Stimulated activated CD8-positive, alpha-beta memory T cell treated with anti-CD3 and anti-CD28 coated beads, Interleukin-4, amount 100 ng/mL, for 4 hours (primary cell): ENCODE data around the gene CUX1.
"Not testable (repeated sequence)": the region's sequence is repeated elsewhere in the genome, so short reads cannot be mapped to it uniquely, and the experiment has no call there.

Experiments
- DNase-seq, 2 donors: peaks; one replicate each; pipeline ENCODE4 v3.0.0-alpha.2; 2020; ENCODE audit warnings: low read depth in 2 of 2, low spot score in 1 of 2

CUX1 gene

DNA sequence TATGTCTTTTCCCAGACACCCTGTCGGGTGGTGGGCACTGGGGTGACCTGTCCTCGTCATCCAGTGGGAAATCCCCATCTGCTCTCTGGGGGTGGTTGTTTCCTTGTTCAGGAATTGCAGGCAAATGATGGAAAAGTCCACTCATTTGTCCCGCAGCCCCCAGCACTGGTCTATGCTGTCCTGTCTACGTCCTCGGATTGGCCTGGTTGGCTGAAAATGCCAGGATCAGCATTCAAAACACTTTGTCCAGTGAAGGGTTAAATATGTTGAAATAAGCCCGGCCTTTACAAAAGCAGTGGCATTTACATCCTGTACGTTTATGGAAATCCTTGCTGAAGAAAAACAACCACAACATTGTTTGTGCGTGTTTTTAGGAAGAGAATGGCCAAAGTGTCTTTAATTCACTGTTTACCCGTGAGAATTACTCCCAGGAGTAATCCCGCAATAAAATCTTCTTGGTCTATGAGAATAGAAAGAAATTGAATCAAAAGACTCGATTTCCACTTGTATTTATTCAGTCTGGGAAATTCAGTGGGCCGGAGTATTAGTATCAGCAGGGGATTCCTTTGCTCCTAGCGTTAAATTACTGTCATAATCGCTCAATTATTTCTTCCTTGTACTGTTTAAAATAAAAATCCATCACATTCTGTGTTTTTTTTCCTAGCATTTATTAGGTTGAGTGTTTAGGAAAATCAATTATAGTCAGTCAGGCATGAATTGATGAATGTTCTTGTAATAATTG is 352.4 kb downstream of the CUX1 start:
- no peak for DNase-seq

DNA sequence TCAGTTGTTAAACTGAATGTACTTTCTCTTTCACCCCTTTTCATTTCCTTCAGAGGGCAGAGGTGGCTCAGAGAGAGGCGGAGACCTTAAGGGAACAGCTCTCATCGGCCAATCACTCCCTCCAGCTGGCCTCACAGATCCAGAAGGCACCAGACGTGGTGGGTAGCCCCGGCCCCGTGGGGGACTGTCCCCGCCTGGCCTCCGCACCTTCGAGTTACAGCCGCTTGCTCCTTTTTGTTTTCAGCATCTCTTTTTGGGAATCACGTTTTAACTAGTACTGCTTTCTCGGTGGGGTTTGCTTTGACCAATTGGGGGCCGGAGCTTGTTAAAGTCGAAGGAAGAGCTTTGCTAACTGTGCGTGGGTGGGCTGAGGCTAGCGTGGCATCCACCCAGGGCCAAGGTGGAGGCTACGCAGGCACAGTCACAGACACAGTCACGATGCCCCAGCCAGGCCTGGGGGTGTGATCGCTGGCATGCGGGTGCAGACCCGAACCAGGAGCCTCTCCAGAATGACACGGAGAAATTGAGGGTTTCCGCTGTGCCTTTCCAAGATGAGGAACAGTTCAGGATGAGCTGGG is 353.1 kb downstream of the CUX1 start:
- no peak for DNase-seq

DNA sequence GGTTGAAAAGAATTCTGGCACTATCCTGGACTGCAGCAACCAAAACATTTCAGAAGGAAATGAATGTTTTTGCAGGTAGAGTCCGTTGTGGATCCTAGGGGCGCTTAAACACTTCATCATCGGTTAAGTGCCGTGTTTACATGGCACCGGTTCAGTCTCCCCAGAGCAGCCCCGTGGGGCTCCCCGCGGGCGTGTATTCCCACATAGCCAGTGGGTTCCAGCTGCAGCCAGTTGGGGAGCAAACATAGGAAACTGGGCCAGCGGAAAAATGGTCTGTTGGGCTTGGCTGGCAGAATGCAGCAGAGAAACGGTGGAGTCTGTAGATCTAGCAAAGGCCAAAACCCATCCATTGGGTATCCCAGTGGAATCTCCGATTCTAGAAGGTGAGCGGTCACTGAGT is 356.2 kb downstream of the CUX1 start:
- DNase-seq: no peak

DNA sequence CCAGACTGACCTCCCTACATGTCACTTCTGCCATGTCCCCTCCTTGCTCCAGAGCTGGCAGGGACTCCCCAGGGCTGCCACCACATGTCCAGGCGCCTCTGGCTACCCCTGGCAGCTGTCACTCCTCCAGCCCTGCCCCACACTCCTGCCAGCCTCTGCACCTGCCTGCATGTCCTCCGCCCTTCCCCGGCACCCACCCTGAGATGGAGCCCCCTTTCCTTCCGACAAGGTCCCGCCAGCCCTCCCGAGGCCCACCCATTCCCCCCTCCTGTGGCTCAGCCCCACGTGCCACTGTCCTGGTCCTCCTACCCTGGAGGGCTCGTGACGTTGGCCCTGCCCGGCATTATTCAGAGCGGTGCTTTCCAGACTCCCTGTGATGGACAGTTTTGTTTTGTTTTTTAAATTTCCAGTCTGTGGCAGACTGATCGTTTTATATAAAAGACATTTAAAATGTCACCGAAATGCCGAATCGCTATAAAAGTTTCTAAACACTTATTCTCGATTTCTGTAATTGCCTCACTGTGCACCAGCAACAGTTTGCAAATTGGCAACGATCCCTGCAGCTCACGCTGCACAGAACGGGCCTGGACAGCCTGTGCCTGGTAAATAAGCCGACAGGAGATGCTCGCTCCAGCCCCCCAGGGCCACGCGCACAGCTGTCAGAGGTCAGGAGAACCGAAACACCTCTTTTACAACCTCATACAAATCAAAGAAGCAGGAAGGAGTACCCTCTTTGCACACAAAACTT is 358.2 kb downstream of the CUX1 start:
- no peak for DNase-seq

DNA sequence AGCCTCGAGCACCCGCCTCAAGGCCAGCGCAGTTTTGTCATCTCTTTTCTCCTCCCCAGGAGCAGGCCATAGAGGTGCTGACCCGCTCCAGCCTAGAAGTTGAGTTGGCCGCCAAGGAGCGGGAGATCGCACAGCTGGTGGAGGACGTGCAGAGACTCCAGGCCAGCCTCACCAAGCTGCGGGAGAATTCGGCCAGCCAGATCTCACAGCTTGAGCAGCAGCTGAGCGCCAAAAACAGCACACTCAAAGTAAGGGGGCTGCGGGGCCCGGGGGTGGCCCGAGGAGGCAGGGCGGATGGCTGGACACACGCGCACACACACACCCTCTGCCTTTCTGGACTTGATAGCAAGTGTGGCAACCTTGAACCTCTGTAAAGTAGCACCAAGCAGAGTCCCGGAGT is 361.0 kb downstream of the CUX1 start:
- no peak for DNase-seq

DNA sequence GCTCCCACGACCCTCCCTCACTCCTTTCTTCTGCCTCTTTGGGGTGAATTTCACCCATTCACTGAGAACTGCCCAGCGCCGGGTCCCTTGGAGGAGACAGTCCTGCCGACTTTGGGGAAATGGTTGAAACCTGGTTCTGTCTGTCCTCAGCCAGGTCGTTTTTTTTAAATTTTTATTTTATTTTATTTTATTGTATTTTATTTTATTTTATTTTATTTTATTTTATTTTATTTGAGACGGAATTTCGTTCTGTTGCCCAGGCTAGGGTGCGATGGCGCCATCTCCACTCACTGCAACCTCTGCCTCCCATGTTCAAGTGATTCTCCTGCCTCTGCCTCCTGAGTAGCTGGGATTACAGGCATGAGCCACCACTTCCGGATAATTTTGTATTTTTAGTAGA is 363.3 kb downstream of the CUX1 start:
- no peak for DNase-seq

DNA sequence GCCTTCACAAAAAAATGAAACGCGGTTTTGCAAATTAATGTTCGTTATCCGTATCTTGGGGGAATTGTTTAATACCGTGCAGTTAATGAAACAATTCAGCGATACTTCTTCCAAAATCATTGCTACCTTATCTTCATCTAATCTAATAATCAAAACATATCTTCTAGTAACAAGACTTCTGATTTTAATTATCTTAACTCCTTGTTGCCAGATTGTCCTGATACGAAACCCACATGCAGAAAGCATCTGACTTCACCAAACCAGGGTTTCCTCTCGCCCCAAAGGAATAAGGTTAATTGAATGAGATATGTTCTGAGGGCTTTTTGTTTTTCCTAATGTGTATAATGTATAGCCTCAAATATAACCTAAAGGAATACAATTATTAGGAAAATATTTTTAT is 364.1 kb downstream of the CUX1 start:
- no peak for DNase-seq

DNA sequence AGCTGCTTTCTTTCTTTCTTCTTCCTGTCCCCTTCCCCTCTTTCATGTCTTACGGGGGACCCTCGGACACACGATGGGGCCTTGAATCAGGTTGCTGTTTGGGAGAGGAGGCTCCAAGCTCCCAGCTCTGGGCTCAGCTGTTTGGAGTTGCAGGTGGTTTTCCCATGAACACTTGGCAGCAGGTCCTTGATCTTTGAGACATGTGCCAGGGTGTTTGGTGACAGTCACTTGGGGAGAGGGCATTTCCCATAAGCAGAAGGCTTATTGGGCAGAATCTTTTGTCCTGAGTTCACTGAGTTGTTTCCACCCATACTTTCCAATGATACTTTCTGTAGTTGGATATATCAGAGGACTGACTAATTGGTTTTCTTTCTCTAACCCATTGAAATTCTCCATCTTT is 364.6 kb downstream of the CUX1 start:
- DNase-seq: no peak

DNA sequence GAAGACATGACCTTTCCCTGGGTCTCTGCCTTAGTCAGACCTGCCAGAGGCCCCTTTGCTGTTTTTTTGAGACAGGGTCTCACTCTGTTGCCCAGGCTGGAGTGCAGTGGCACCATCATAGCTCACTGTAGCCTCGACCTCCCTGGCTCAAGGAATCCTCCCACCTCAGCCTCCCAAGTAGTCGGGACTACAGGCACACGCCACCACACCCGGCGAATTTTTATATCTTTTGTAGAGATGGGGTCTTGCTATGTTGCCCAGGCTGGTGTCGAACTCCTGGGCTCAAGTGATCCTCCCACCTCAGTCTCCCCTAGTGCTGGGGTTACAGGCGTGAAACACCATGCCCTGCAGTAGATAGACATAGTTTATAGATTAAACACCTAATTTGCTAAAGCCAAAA is 366.4 kb downstream of the CUX1 start:
- DNase-seq: not testable (repeated sequence)

DNA sequence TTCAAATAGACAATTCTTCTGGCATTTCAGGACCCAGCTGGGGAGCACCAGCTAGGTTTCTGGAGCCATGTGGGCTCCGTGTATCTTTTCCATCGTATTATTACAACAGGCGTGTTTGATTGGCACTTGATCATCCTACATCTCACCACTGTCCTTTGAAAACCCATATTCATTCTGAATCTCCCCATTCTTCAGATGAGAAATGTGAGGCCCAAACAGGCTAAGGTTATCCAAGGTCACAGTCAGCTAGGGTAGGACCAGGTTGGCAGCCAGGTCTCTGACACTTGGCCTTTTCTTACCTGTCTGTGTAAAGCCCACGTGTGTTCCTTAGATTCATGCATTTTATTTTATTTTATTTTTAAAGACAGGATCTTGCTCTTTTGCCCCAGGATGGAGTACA is 366.9 kb downstream of the CUX1 start:
- DNase-seq: no peak

DNA sequence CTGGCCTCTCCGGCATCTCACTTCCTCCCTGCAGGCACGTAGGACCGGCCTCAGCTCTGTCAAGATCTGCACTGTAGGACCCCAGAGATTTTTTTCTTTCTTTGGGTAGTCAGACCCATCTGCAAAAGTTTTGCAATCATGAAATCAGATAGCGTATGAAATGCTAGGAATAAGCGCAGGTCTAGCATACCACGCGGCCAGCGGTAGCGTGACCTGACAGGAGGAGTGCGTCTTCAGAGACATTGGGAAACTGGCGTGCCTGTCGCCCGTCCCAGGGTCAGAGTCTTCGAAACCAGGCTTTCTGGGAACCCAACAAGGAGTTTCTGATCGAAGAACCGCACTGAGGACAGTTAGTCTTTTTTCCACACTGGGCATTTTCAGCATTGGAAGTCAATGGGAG is 368.4 kb downstream of the CUX1 start:
- no peak for DNase-seq

DNA sequence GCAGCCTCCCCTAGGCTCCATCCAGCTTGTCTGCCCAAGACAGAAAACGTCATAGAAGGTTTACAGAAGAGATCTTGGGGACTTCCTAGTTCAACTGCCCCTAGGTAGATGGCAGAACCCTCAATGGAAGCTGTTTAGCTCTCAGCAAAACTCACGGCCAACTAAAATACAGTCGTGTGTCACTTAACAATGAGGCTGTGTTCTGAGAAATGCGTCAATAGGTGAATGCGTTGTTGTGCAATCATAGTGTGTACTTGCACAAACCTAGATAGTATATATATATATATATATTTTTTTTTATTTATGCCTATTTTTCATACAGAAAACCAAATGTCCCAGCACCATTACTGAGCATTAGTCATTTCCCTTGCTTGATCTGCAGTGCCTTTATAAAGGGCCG is 368.9 kb downstream of the CUX1 start:
- DNase-seq: no peak

DNA sequence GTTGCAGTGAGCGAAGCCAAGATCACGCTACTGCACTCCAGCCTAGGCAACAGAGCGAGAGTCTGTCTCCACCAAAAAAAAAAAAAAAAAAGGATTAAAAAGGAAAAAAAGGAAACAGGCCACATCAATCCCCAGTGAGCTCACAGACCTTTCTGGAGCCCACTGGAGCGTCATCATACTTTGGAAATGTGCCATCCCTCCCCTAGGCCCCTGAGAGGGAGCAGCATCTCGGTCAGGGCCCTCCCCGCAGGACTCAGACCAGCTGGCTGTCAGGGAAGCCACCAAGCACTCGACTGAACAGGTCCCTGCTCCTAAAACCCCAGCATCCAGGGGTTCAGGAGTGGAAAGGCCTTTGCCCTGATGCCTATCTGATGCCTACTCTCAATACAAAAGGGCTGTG is 371.3 kb downstream of the CUX1 start:
- DNase-seq: no peak

DNA sequence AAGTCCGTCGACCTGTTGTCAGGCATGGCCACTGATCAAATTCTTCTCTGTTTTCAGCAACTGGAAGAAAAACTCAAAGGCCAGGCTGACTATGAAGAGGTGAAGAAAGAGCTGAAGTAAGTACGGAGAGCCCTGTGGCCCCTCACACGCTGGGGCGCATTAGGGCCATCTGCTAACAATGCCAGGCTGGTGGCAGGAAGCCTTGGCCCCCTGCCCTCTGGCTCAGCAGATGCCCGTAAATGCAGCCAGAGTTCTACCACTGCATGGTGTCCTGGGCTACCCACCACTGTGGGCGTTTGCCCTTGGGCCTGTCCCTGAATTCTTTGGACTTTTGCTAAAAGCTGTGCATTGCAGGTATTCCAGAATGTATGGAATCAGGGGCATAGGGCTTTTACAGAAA is 372.3 kb downstream of the CUX1 start:
- DNase-seq: no peak

DNA sequence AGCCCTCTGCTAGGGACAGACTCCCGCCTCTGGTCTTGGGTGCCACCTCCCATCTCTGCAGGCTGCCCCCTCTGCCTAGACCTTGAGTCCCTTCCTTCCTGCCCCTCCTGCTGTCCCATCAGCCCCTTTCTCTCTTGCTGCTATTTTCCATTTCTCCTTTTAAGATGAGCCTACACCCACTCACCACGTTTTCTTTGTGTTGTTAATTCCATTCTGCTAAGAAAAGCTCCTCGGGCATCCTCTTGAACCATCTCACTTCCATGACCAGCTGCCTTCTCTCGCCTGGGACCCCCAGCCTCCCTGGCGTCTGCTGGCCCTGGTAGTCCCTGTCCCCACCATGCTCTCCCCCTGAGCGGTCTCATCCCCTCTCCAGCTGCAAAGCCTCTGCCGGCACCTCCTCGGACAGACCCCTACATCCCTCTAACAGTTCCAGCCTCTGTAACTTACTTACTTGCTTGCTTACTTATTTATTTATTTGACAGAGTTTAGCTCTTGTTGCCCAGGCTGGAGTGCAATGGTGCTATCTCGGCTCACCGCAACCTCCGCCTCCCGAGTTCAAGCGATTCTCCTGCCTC is 373.4 kb downstream of the CUX1 start:
- no peak for DNase-seq

DNA sequence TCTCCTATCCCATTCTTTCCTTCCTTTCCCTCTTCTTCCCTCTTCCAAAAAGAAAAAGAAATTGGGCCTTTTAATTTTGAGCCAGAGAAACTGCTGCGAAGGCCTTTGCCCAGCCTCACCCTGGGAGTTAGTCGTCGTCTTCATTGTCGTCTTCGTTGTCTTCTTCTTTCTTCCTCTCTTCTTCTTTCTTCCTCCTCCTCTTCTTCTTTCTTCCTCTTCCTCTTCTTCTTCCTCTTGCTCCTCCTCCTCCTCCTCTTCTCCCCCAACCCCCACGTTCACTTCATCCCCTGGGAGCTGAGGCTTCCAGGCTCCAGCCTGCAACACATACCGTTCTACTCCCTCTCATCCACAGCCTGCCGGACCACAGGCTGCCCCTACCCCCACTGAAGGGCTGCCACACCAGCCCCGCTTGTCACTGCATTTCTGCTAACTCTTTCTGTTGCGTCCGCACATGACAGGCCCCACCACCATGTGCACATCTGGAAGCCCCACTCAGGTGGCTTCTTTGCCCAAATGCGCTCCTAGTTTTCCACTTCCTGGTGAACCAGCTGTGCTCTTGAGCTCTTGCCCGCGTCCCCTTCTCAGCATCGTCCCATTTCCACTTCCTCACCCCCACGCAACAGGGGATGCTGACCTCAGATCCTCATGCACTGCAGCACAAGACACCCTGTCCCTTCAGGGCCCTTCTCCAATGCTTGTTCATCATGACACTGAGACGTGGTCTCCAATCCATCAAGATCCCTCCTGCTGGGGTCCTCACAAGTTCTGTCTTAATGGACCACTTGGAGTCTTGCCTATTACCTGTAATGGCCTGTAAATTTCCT is 374.3 kb downstream of the CUX1 start:
- no peak for DNase-seq

DNA sequence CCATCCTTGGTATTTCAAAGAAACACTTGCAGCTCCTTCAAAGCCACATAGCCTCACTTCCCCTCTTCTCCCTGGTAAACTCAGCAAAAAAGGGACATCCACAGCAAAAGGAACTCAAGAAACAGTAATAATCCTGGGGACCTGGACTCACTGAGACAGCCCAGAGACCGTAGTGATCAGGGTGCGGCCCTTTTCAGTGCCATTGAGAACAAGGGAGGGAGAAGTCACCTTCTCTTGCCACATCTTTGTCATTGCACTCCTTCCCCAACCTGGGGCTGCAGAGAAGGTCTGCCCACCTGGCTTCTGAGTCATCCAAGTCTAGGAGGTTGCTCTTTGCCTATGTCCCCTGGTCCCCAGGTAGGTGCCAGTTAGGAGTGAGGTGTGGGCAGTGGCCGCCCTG is 375.4 kb downstream of the CUX1 start:
- DNase-seq: no peak

DNA sequence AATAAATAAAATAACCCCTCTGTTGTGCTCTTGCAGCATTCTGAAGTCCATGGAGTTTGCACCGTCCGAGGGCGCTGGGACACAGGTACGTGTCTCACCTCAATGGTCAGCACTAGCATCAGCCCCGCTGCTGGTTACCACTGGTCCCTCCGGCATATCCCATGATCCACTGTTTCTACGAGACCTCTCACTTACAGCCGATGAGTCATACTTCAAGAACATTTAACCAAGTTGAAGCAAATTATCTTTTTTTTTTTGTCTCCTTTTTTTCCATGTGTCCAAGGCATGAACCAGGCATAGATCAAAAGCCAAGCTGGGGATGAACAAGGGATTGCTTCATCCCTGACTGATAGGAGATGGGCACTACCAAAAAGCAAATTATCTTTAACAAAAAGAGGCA is 376.4 kb downstream of the CUX1 start:
- DNase-seq: no peak

DNA sequence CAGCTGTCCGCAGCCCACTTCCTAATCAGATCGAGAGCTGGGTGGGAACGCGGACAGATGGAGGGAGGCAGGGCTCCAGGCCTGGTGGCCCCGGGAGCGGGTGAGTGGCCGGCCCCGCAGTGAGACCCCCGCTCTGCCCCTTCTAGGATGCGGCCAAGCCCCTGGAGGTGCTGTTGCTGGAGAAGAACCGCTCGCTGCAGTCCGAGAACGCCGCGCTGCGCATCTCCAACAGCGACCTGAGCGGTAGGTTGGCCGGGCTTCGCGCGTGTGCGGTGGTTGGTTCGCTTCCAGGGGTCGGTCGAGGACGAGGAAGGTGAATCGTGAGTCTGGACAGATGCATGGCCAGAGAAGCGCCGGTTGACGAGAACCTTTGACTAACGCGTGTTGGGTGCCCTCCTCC is 377.9 kb downstream of the CUX1 start:
- DNase-seq: no peak

DNA sequence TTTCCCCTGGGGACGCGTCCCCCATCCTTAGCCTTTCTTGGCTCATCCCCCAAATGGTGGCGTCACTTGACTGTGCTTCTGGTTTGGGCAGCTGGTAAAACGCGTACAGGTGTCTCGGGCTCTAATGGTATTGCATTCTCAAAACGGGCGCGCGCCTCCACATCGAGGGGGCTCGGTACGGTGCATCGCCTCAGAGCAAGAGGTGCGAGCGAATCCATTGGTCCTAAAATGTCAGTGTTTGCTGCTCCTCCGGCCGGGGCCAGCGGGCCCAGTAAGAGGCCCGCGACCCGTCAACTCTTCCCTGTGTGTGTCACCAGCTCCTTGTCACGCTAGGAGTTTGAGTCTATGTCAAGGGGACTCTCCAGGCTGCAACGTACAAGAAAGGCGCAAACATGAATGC is 378.6 kb downstream of the CUX1 start:
- no peak for DNase-seq

DNA sequence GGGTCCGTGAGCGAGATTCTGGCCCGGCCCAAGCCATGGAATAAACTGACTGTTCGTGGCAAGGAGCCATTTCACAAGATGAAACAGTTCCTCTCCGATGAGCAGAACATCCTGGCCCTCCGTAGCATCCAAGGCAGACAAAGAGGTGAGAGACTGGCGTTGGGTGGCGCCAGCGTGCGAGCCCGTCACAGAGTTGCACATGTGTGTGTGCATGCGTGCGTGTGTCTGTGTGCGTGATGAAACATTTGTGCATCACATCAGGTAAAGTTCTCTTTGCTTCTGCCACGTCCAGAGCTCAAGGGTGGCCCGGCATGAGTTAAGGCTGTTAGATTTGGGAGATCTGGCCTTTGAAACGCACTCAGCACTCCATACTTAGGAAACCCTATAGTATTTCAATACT is 379.7 kb downstream of the CUX1 start:
- no peak for DNase-seq
